Measurements from ENCODE around the gene EDNRB.

GRCh38 chr13:77946522-77946921 lies 27.9 kb upstream of the EDNRB start:
- no peak for TF ChIP-seq CTCF (IDR thresholded peaks at IDR 0.05)
- no peak for TF ChIP-seq ZFX (IDR thresholded peaks at IDR 0.05; ENCODE audit: borderline replicate concordance)

Measured in 22Rv1 (cell line).